CD4-positive, alpha-beta T cell treated with Interleukin-21 for 1 hour (primary cell): ENCODE data around the gene THTPA.
A peak's percentile ranks its signal among the peaks of the same experiment; 100 is the strongest.
"Not testable (repeated sequence)": the region's sequence is repeated elsewhere in the genome, so short reads cannot be mapped to it uniquely, and the experiment has no call there.

Experiments
- DNase-seq: peaks from one replicate; pipeline ENCODE4 v3.0.0-alpha.2; 2020

Gene THTPA

DNA sequence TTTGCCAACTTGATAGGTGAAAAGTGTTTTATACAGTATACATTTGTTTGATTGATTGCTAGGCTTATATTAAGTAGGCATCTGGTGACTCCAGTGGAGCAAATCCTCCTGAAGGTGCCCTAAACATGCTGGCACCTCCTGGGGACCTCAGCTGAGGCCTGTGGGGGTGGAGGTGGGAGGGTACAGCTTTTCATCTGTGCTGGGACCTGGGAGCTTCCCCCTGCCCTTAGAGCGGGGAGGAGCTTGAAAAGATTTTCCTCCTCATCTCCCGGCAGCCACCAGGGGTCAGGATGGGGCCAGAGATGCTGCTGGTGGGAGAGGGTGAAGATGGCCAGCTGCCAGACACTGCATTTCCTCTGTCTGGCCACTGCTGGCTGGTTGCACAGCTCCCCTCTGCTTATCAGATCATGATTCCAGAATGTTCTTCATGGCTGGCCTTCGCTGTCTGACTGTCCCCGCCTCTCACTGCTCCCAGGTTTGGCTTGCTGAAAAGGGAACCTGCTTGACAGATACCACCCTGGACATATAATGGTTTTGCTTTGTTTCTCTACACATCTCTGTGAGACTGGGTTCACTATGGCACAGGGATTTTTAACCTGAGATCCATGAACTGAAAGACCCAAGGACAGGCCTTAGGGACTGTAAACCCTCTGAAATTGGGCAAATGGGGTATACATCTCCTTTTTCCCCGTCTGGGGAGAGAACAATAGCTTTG lies 33.0 kb downstream of the THTPA start:
- DNase-seq, result peak; percentile 83

DNA sequence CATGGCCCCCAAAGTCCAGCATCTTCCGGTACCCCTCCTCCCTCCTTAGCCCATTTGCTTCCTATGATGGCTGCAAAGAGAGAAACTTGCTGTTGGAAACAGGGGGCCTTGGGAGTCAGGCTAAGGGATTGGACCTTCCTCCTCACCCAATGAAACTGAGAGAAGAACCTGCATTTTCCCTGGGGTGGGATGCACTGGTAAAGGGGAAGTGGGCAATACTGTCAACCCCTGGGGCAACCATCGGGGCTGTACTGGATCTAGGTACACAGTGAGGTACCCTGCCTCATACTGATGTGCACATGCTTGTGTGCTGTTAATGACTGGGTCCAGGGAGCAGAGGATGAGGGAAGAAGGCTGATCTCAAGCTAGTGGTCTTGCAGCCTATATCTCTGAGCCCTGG lies 33.5 kb downstream of the THTPA start:
- DNase-seq, result no peak

DNA sequence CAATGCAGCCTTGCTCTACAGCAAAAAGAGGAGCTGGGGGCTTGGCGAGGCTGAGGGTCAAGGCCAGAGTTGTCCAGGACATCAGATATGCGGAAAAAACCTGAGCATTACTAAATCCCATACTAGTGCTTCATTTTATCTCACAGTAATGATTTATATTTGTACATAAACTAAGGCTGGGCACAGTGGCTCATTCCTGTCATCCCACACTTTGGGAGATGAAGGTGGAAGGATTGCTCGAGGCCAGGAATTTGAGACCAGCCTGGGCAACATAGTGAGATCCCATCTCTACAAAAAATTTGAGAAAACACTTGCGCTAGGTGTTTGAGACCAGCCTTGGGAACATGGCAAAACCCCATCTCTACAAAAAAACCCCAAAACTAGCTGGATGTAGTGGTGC lies 34.1 kb downstream of the THTPA start:
- no peak for DNase-seq

DNA sequence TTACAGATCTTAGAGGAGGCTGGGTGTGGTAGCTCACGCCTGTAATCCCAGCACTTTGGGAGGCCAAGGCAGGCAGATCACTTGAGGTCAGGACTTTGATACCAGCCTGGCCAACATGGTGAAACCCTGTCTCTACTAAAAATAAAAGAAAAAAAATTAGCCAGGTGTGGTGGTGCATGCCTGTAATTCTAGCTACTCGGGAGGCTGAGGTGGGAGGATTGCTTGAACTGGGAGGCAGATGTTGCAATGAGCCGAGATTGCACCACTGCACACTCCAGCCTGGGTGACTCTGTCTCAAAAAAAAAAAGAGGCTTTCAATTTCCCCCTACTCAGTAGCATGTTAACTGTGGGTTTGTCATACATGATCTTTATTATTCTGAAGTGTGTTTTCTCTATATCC lies 38.1 kb downstream of the THTPA start:
- DNase-seq, result not testable (repeated sequence)

DNA sequence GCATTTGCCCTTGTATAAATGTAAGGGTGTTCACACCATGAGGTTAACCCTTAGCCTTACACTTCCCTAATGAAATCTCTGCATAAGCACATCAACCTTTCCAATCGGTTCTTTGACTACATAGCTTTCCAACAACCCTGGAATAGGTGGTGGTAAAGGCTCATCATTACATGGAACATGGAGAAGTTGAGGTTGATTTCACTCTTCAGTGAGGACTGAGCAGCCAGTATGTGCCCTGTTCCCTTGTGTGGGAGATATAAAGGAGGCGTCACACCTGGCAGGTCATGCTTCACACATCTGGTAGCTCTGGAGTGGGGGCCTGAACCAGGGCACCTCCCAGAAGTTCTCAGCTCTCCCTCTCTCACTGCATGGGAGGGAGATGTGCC lies 44.2 kb downstream of the THTPA start:
- DNase-seq, result no peak

DNA sequence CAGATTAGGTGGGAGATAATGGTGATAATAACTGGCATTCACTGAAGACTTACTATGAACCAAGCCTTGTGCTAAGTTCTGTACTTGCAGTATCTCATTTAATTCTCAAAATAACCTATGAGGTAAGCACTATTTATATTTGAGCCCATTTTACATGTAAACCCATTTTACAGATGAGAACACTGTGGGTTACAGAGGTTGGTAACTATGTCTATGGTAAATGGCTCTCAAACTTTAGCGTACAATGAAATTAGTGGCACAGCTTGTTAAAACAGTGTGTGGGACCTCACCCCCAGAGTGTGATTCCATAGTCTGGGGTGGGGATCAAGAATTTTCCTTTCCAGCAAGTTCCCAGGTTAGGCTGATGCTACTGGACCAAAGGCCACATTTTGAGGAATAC lies 44.7 kb downstream of the THTPA start:
- no peak for DNase-seq

DNA sequence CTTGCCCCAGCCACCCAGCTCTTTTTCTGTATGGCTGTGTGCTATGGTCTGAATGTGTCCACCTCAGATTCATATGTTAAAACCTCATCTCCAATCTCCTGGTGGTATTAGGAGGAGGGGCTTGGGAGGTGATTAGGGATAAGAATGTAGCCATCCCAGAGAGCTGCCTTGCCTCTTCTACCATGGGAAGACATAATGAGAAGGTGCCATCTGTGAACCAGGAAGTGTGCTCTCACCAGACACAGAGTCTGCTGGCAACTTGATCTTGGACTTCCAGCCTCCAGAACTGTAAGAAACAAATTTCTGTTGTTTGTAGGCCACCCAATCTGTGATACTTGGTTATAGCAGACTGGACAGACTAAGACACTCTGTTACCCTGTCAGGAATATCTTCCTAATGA lies 45.4 kb downstream of the THTPA start:
- DNase-seq, result no peak

DNA sequence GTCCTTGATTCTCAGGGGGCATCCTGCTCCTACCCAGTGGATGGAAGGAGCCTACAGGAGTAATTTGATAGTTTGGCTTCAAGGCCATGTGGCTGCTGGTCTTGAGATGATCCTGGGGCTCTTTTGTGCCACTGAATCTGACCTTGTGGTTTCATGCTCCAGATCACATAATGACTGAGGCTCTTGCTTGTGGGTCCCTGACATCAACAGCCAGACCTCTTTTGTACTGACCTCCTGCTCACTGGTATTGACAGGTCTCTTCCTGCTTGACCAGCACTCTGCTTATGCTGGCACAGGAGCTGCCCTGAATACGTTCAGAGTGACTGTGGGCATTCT lies 45.7 kb downstream of the THTPA start:
- DNase-seq, result no peak

DNA sequence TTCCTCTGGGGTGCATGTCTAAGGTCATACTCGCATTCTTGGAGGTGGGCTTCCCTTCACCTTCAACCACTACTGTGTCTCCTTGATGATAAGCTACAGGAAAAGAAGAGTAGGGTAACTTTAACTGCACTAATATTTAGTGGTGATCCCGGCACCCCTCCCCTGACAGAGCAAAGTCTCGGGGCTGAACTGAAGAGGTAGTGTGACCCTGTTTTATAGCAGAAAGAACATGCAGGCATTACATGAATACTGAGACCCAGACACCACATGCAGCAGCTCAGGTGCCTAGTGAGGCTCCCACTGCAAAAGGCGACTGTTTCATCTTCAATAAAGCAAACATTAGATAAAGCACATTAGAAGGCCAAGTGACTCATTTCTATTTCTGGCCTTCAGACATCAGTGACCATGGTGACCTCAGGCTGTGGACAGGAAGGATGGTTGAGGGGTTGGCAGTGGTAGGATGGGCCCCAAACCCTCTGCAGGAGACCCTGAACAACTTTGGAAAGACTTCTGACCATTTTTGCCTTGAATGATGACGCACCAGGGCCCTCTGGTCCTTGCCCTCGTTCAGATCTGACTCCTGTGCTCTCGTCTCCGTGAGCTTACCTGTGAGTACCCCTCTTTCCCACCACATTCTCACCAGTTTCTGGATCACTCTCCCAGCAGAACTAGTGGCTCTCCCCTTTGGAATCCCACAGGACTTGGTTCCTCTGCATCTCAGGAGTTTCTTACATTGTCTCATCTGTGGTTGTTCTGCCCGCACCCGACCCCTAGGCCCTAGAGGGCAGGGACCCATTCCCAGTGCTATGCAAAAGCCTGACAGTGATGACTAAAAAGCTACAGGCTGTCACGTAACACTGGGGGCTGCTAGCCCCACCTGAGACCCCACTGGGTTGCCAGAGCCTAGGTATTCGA lies 46.4 kb downstream of the THTPA start:
- DNase-seq, result no peak

DNA sequence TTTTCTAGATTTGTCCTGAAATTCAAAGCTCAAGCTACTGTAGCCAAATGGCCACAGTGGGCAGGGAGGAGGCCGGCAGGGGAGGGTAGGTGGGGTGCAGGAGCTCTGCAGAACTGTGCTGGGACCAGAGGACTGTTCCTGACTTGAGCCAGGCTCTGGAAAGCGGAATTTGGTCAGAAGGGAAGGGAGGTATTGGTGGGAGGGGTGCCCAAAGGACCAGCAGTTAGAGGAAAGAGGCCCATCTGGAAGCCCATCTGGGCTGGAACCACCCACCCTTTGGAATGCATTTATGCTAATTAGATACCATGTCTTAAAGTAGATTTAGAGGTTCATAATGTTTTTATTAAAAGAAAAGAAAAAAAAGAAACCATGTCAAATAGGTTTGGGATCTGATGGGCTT lies 47.0 kb downstream of the THTPA start:
- DNase-seq, result no peak

DNA sequence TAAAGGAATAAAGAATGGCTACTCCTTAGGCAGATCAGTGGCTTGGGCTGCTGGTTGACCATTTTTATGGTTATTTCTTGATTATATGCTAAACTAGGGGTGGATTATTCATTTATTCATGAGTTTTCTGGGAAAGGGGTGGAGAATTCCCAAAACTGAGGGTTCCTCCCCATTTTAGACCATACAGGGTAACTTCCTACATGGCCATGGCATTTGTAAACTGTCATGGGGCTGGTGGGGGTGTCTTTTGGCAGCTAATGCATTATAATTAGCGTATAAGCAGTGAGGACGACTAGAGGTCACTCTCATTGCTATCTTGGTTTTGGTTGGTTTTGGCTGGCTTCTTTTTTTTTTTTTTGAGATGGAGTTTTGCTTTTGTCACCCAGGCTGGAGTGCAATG lies 48.1 kb downstream of the THTPA start:
- no peak for DNase-seq

DNA sequence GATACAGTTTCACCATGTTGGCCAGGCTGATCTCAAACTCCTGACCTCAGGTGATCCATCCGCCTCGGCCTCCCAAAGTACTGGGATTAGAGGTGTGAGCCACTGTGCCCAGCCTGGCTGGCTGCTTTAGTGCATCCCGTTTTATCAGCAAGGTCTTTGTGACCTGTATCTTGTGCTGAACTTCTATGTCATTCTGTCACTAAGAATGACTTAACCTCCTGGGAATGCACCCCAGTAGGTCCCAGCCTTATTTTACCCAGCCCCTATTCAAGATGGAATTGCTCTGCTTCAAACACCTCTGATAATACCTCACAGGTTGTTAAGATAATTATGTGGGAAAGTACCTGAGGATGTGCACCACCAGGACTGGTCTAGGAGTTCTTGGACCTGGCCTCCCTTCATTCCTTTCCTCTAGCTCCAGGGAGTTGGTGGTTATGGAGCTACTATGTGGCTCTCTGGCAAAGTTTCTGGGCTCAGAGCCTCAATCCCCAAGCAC lies 48.7 kb downstream of the THTPA start:
- no peak for DNase-seq

DNA sequence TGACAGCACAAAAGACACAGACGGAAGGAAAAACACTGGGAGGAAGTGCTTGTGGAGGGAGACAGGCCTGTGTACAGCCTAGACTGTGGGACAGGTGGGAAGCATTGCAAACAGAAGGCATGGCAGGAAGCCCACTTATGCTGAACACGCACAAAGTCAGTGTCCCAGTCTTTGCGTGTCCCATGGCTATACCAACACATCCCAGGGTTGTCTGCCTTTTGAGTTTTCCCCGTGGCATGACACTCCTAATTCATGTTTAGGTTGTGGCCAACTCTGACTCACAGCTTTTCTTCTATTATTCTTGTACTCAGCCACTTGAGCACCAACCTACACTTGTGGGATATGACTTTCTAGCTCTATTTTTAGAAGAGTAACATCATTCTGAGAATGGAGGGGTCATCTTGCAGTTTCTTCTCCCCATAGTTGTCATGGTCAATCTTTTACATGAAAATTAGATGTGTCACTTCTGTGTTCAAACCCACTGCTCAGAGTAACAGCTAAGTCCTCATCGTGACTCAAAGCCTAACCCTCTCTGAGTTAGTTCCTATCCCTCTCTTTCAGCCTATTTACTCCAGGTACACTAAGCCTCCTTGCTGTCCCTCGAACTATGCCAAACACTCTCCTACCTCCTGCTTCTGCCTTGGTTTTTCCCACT lies 50.0 kb downstream of the THTPA start:
- DNase-seq, result no peak

DNA sequence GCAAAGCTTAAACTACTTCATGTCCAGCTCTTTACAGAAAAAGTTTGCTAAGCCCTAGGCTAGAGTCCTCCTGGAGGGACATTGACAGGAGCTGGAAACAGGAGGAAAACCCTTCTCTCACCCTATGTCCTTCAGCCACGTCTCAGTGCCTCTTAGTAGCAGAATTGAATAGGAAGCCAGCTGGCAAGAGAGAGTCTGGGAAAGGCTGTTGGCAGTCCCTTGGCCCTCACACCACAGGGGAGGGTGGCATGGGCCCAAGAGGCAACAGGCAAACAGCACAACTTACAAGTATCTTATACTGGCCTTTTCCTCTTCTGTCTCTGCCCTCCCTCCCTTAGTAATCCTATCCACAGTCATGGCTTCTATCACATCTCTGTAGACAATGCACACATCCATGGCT lies 52.4 kb downstream of the THTPA start:
- no peak for DNase-seq

DNA sequence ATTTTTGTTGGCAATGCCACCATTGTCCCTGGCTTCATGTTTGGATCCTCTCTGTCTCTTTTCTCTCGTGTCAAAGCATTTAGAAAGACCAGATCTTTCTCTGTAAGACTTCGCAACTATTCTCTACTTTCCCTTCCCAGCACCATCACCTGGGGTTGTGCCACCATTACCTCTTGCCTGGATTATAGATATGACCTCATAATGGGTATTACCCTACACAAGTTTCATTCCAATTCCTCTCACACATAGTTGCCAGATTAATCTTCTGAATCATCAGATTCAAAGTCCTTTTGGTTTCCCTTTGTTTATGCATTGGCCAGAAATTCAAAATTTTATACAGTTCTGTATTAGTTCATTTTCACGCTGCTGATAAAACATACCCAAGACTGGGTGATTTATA lies 52.9 kb downstream of the THTPA start:
- DNase-seq, result no peak

DNA sequence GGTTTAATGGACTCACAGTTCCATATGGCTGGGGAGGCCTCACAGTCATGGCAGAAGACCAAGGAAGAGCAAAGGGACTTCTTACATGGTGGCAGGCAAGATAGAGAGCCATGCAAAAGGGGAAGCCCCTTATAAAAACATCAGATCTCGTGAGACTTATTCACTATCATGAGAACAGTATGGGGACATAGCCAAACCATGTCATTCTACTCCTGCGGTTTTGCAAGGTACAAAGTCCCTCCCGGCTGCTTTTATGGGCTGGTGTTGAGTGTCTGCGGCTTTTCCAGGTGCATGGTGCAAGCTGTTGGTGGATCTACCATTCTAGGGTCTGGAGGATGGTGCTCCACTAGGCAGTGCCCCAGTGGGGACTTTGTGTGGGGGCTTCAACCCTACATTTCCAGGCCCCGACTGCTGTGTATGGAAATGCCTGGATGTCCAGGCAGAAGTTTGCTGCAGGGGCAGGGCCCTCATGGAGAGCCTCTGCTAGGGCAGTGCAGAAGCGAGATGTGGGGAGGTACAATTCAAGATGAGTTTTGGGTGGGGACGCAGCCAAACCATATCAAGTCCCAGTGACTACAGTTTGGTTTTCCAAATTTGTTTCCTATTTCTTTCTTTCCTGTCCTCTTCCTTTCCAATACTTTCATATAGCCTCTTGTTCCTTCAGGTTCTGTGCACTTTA lies 53.5 kb downstream of the THTPA start:
- not testable (repeated sequence) for DNase-seq
